MCF 10A (cell line): ENCODE results near the gene PARG. TPM values are rescaled to one million over a fixed set of nuclear protein-coding genes. Genes with fewer than 3 reads are reported as not detected.
"Not testable (repeated sequence)": the region's sequence is repeated elsewhere in the genome, so short reads cannot be mapped to it uniquely, and the experiment has no call there.

Source experiments
- BruUV-seq: library from RNA; stranded (reverse); fragments of 400-500 nt; replicated peaks from 2 replicates; lab custom pipeline; 2021; lab: Mats Ljungman, UMichigan
- CTCF ChIA-PET: fragments of 300-600 bp; sonication (Branson Sonifier 250); formaldehyde crosslinking; extraction: SDS; loops from one replicate; lab custom pipeline; 2021; ENCODE audit warnings: antibody characterized with exemption, inconsistent platforms; lab: Yijun Ruan, JAX
- POLR2A ChIA-PET: fragments of 300-600, 350-650 bp; sonication (Branson Sonifier 250); formaldehyde crosslinking; extraction: SDS; loops from one replicate; lab custom pipeline; 2020; ENCODE audit warnings: antibody characterized with exemption, inconsistent platforms; lab: Yijun Ruan, JAX
- DNase-seq: peaks from one replicate; pipeline ENCODE4 v3.0.0-alpha.2; 2018; ENCODE audit not compliant: unreplicated experiment
- H3K27ac Mint-ChIP-seq: one replicate; pipeline ENCODE4 v1.8.0; 2022; ENCODE audit warnings: mild to moderate bottlenecking, low read depth, mixed read lengths; ENCODE audit not compliant: unreplicated experiment
- H3K27me3 Mint-ChIP-seq: one replicate; pipeline ENCODE4 v1.8.0; 2022; ENCODE audit warnings: mixed read lengths; ENCODE audit not compliant: insufficient read depth, unreplicated experiment
- H3K36me3 Mint-ChIP-seq: one replicate; pipeline ENCODE4 v1.8.0; 2022; ENCODE audit warnings: mild to moderate bottlenecking, moderate library complexity, mixed read lengths; ENCODE audit not compliant: insufficient read depth, unreplicated experiment
- H3K4me1 Mint-ChIP-seq: one replicate; pipeline ENCODE4 v1.8.0; 2022; ENCODE audit warnings: mixed read lengths; ENCODE audit not compliant: insufficient read depth, unreplicated experiment
- H3K4me3 Mint-ChIP-seq: one replicate; pipeline ENCODE4 v1.8.0; 2022; ENCODE audit warnings: mild to moderate bottlenecking, moderate library complexity, mixed read lengths; ENCODE audit not compliant: unreplicated experiment
- H3K9me3 Mint-ChIP-seq: one replicate; pipeline ENCODE4 v1.8.0; 2022; ENCODE audit warnings: mixed read lengths; ENCODE audit not compliant: unreplicated experiment
- CTCF ChIP-seq: fragments of 200-600 bp; IDR thresholded peaks from one replicate; pipeline ENCODE4 v1.8.0; 2022; ENCODE audit warnings: antibody characterized with exemption, mild to moderate bottlenecking; ENCODE audit not compliant: unreplicated experiment
- intact Hi-C: fragments of 100-400 bp; cut with micrococcal nuclease; formaldehyde crosslinking; loops from 2 replicates; pipeline ENCODE4 v1.14.1; 2022
- total RNA-seq: library from RNA; stranded (reverse); gene quantifications from 2 replicates; pipeline ENCODE4 v1.2.3, GENCODE V29; 2022

The PARG gene
- total RNA-seq, 1 experiment from 2014 or later: 29.2 TPM

- intact Hi-C loops: no loop called here
- no TSS peak for BruUV-seq
- no peaks in the 10 kb centered on the region for H3K9me3 Mint-ChIP-seq
- ChIA-PET POLR2A (interaction anchor here (0.7 kb wide), 1 partner anchor 67 kb away, joined by 3 read pairs; no protein-coding TSS in a partner anchor), CTCF (no interaction called here)
- peak; percentile 59 for DNase-seq
- H3K27ac Mint-ChIP-seq: peak overlapping the region; percentile 46
- peaks cover 12% of the 10 kb centered on the region for H3K4me1 Mint-ChIP-seq
- no peaks in the 10 kb centered on the region for H3K27me3 Mint-ChIP-seq
- H3K4me3 Mint-ChIP-seq: peak overlapping the region; percentile 9
- no peak for TF ChIP-seq CTCF
- H3K36me3 Mint-ChIP-seq: peaks cover 33% of the 10 kb centered on the region
Measured at GRCh38 chr10:49844775-49845595, 96.8 kb downstream of the PARG start.

GRCh38 chr10:49842333-49842628 is 99.5 kb downstream of the PARG start:
- Mint-ChIP-seq H3K36me3 (peaks cover 59% of the 10 kb centered on the region), H3K4me1 (peaks cover 12% of the 10 kb centered on the region)
- DNase-seq, H3K4me3 Mint-ChIP-seq, intact Hi-C loops, POLR2A ChIA-PET, H3K27ac Mint-ChIP-seq, CTCF ChIA-PET, H3K27me3 Mint-ChIP-seq, BruUV-seq, H3K9me3 Mint-ChIP-seq: not testable (repeated sequence)

GRCh38 chr10:49841615-49842332 is 100.1 kb downstream of the PARG start:
- H3K4me3 Mint-ChIP-seq: no peak overlapping the region
- H3K27me3 Mint-ChIP-seq: no peaks in the 10 kb centered on the region
- TF ChIP-seq CTCF: no peak
- DNase-seq: no peak
- BruUV-seq: no TSS peak
- peaks cover 12% of the 10 kb centered on the region for H3K4me1 Mint-ChIP-seq
- H3K36me3 Mint-ChIP-seq: peaks cover 63% of the 10 kb centered on the region
- no peaks in the 10 kb centered on the region for H3K9me3 Mint-ChIP-seq
- intact Hi-C loops: no loop called here
- H3K27ac Mint-ChIP-seq: no peak overlapping the region
- ChIA-PET POLR2A (interaction anchor here (0.6 to 0.7 kb wide), 2 partner anchors 210 to 311 kb away, joined by 3 read pairs; no protein-coding TSS in a partner anchor), CTCF (no interaction called here)

GRCh38 chr10:49837685-49838084 is 104.1 kb downstream of the PARG start:
- TF ChIP-seq CTCF: no peak
- BruUV-seq: no TSS peak
- intact Hi-C loops: no loop called here
- H3K36me3 Mint-ChIP-seq: peaks cover 60% of the 10 kb centered on the region
- POLR2A ChIA-PET: no interaction called here
- H3K4me1 Mint-ChIP-seq: no peaks in the 10 kb centered on the region
- CTCF ChIA-PET: no interaction called here
- no peaks in the 10 kb centered on the region for H3K9me3 Mint-ChIP-seq
- H3K4me3 Mint-ChIP-seq: no peak overlapping the region
- DNase-seq: no peak
- H3K27me3 Mint-ChIP-seq: no peaks in the 10 kb centered on the region
- H3K27ac Mint-ChIP-seq: no peak overlapping the region
